ENCODE data around the gene SUPT7L.
"Not testable (repeated sequence)": the region's sequence is repeated elsewhere in the genome, so short reads cannot be mapped to it uniquely, and the experiment has no call there.

SUPT7L gene

DNA sequence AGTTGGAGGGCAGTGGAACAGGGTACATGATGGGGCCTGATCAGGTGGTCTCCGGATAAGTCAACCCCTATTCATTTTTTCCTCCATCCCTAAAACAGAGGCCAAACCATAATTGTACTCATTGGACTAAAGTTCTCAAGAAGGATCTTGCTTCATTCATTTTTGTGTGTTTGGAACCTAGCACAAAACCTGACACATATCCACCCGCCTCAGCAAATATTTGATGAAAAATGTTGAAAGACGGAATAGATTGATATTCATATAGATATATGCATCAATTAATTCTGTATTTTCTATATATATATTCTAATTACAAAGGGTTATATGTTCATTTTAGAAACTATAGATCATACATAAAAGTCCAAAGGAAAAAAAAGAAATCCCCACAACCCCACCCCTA, 22.2 kb upstream of the SUPT7L start:
- H3K9me3 ChIP-seq (ENCODE audit: insufficient read depth, low read length) = no peaks in the 10 kb centered on the region
- no peak for TF ChIP-seq EZH2phosphoT487 (IDR thresholded peaks at IDR 0.05; ENCODE audit: low read depth)
- TF ChIP-seq, protein P1, sequence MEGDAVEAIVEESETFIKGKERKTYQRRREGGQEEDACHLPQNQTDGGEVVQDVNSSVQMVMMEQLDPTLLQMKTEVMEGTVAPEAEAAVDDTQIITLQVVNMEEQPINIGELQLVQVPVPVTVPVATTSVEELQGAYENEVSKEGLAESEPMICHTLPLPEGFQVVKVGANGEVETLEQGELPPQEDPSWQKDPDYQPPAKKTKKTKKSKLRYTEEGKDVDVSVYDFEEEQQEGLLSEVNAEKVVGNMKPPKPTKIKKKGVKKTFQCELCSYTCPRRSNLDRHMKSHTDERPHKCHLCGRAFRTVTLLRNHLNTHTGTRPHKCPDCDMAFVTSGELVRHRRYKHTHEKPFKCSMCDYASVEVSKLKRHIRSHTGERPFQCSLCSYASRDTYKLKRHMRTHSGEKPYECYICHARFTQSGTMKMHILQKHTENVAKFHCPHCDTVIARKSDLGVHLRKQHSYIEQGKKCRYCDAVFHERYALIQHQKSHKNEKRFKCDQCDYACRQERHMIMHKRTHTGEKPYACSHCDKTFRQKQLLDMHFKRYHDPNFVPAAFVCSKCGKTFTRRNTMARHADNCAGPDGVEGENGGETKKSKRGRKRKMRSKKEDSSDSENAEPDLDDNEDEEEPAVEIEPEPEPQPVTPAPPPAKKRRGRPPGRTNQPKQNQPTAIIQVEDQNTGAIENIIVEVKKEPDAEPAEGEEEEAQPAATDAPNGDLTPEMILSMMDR (IDR thresholded peaks at IDR 0.05; ENCODE audit: low read depth, low read length) = no peak
- no peak overlapping the region for H2AFZ ChIP-seq (ENCODE audit: low read depth, low read length)
- no peaks in the 10 kb centered on the region for H3K4me1 ChIP-seq (ENCODE audit: low read length)
- H3K27ac ChIP-seq (ENCODE audit: low read length) = no peak overlapping the region
- no peaks in the 10 kb centered on the region for H4K20me1 ChIP-seq (ENCODE audit: insufficient read depth, low read length)
- H3K9ac ChIP-seq (ENCODE audit: low read length) = no peak overlapping the region
- H3K27me3 ChIP-seq (ENCODE audit: low read depth, low read length) = no peaks in the 10 kb centered on the region
- no peaks in the 10 kb centered on the region for H3K79me2 ChIP-seq (ENCODE audit: low read length)
- no peak overlapping the region for H3K4me2 ChIP-seq (ENCODE audit: low read length)
- H3K36me3 ChIP-seq (replicated peaks; ENCODE audit: low read depth, low read length) = peaks cover 18% of the 10 kb centered on the region
- H3K4me3 ChIP-seq (ENCODE audit: low read length) = no peak overlapping the region

DNA sequence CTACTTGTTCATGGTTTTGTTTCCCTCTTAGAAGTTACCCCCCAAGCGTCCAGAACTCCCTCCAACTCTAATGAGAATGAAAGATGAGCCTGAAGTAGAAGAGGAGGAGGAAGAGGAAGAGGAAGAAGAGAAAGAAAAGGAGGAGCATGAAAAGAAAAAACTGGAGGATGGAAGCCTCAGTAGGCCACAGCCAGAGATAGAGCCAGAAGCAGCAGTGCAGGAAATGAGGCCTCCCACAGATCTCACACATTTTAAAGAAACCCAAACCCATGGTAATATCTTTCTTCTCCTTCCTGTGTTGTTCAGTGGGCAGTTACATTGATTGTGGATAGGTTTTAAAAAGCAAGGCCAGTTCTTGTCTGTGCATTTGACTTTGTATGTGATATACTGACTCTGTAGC, 21.6 kb upstream of the SUPT7L start:
- H3K4me1 ChIP-seq (ENCODE audit: low read length); H3K9ac ChIP-seq (ENCODE audit: low read length); H3K79me2 ChIP-seq (ENCODE audit: low read length); H2AFZ ChIP-seq (ENCODE audit: low read depth, low read length); H3K4me2 ChIP-seq (ENCODE audit: low read length); H3K27ac ChIP-seq (ENCODE audit: low read length); H3K9me3 ChIP-seq (ENCODE audit: insufficient read depth, low read length); H4K20me1 ChIP-seq (ENCODE audit: insufficient read depth, low read length); H3K4me3 ChIP-seq (ENCODE audit: low read length); H3K27me3 ChIP-seq (ENCODE audit: low read depth, low read length): not testable (repeated sequence)
- peaks cover 18% of the 10 kb centered on the region for H3K36me3 ChIP-seq (replicated peaks; ENCODE audit: low read depth, low read length)

DNA sequence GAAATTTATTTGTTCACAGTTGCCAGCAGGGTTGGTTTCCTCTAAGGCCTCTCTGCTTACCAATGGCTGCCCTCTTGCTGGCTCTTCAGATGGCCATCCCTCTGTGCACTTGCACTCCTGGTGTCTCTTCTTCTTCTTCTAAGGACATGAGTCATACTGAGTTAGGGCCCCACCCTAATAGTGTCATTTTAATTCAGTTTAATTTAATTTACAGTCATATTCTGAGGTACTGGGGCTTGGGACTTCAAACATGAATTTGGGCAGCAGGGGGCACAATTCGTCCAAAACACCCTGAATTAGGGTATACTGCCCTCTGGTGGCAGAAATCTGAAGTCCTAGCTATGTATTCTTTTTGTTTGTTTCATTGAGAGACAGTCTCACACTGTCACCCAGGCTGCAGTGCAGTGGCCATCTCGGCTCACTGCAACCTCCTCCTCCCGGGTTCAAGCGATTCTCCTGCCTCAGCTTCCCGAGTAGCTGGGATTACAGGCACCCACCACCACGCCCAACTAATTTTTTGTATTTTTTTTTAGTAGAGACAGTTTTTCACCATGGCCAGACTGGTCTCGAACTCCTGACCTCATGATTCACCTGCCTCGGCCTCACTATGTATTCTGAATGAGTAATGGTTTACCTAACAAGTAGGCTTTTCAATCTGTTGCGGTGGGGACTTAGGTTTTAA, 20.1 kb upstream of the SUPT7L start:
- Histone ChIP-seq H2AFZ (ENCODE audit: low read depth, low read length) (no peak overlapping the region), H3K9me3 (ENCODE audit: insufficient read depth, low read length) (no peaks in the 10 kb centered on the region), H3K4me1 (ENCODE audit: low read length) (no peaks in the 10 kb centered on the region), H3K4me3 (ENCODE audit: low read length) (no peak overlapping the region), H4K20me1 (ENCODE audit: insufficient read depth, low read length) (no peaks in the 10 kb centered on the region), H3K27me3 (ENCODE audit: low read depth, low read length) (no peaks in the 10 kb centered on the region), H3K9ac (ENCODE audit: low read length) (no peak overlapping the region), H3K36me3 (replicated peaks; ENCODE audit: low read depth, low read length) (peaks cover 15% of the 10 kb centered on the region), H3K27ac (ENCODE audit: low read length) (no peak overlapping the region), H3K79me2 (ENCODE audit: low read length) (no peaks in the 10 kb centered on the region), H3K4me2 (ENCODE audit: low read length) (no peak overlapping the region)
- TF ChIP-seq, protein P1 (IDR thresholded peaks at IDR 0.05; ENCODE audit: low read depth, low read length) = peak; percentile 99
- no peak for TF ChIP-seq EZH2phosphoT487 (IDR thresholded peaks at IDR 0.05; ENCODE audit: low read depth)

DNA sequence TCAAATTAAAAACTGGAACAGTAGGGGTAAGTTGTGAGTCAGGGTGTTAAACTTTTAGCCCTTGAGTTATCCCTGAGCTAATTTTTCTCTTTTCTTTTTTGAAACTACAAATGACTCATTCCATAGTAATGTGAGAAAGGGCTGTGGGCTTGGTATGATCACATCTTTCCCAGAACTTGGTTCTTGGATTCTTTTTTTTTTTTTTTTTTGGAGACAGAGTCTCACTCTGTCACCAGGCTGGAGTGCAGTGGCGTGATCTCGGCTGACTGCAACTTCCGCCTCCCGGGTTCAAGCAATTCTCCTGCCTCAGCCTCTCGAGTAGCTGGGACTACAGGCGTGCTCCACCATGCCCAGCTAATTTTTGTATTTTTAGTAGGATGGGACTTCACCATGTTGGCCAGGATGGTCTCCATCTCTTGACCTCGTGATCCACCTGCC, 18.9 kb upstream of the SUPT7L start:
- H3K9ac ChIP-seq (ENCODE audit: low read length); H3K27ac ChIP-seq (ENCODE audit: low read length); H3K4me2 ChIP-seq (ENCODE audit: low read length); H3K4me1 ChIP-seq (ENCODE audit: low read length); H4K20me1 ChIP-seq (ENCODE audit: insufficient read depth, low read length); H2AFZ ChIP-seq (ENCODE audit: low read depth, low read length); H3K4me3 ChIP-seq (ENCODE audit: low read length); H3K9me3 ChIP-seq (ENCODE audit: insufficient read depth, low read length); H3K79me2 ChIP-seq (ENCODE audit: low read length); H3K27me3 ChIP-seq (ENCODE audit: low read depth, low read length): not testable (repeated sequence)
- H3K36me3 ChIP-seq (replicated peaks; ENCODE audit: low read depth, low read length) = peaks cover 11% of the 10 kb centered on the region

DNA sequence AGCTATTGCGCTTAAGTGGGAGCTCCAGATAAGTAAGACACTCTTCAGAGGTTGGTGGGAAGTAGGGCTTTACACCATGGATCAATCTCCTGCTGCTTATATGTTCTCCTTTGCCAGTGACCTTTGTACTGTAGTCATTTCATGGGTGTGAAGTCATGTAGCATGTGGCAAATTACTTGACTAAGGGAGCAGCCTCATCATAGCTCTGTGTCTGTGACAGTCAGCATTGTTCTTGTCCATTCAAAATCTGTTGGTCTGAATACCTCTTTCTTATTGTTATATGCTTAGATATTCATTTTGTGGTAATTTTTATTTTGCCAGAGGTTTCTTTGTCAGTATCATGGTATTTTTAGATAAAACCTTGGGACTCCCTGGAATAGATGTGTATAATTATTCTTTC, 18.4 kb upstream of the SUPT7L start:
- no peak overlapping the region for H3K9ac ChIP-seq (ENCODE audit: low read length)
- H3K27me3 ChIP-seq (ENCODE audit: low read depth, low read length) = no peaks in the 10 kb centered on the region
- no peak overlapping the region for H2AFZ ChIP-seq (ENCODE audit: low read depth, low read length)
- no peak overlapping the region for H3K4me2 ChIP-seq (ENCODE audit: low read length)
- peaks cover 14% of the 10 kb centered on the region for H3K36me3 ChIP-seq (replicated peaks; ENCODE audit: low read depth, low read length)
- H3K27ac ChIP-seq (ENCODE audit: low read length) = no peak overlapping the region
- no peak overlapping the region for H3K4me3 ChIP-seq (ENCODE audit: low read length)
- no peaks in the 10 kb centered on the region for H3K9me3 ChIP-seq (ENCODE audit: insufficient read depth, low read length)
- TF ChIP-seq, protein P1 (IDR thresholded peaks at IDR 0.05; ENCODE audit: low read depth, low read length) = no peak
- no peak for TF ChIP-seq EZH2phosphoT487 (IDR thresholded peaks at IDR 0.05; ENCODE audit: low read depth)
- H4K20me1 ChIP-seq (ENCODE audit: insufficient read depth, low read length) = no peaks in the 10 kb centered on the region
- H3K79me2 ChIP-seq (ENCODE audit: low read length) = no peaks in the 10 kb centered on the region
- no peaks in the 10 kb centered on the region for H3K4me1 ChIP-seq (ENCODE audit: low read length)
